GM12875 (cell line): Measurements from ENCODE around the gene KTN1.

Experiments used
- H3K4me3 ChIP-seq: one replicate; pipeline ENCODE4 v1.5.1; 2011; ENCODE audit warnings: low read depth, low read length, control low read depth
- TF ChIP-seq, protein P1 (sequence below): IDR thresholded peaks from 2 replicates; pipeline ENCODE4 v1.5.1; 2011; ENCODE audit warnings: low read depth, mild to moderate bottlenecking, control low read depth, inconsistent platforms, low read length, moderate library complexity, borderline replicate concordance; ENCODE audit not compliant: insufficient read depth

The KTN1 gene

DNA sequence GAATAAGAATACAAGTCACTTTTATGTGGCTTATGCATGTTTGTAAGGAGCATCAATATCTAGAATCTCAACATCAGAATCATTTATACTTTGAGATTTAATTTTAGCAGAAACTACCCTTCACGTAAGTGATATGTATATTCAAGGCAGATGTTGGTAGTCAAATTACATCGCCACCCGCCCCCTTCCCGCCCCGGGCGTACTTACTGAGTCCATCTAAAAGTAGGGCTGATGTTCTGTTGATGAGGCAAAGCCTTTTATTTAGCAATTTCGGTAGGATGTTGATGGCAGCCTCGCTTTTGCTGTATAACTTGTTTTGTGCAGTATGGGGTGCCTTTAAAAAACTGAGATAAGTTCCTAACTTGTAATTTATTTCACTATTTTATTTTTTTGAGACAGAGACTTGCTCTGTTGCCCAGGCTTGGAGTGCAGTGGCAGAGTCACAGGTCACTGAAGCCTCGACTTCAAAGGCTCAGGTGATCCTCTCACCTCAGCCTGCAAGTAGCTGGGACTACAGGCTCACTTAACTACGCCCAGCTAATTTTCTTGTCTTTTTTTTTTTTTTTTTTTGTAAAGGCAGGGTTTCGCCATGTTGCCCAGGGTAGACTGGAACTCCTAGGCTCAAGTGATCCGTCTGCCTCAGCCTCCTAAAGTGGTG, 30.8 kb downstream of the KTN1 start:
- H3K4me3 ChIP-seq, result no peak overlapping the region
- TF ChIP-seq, protein P1, sequence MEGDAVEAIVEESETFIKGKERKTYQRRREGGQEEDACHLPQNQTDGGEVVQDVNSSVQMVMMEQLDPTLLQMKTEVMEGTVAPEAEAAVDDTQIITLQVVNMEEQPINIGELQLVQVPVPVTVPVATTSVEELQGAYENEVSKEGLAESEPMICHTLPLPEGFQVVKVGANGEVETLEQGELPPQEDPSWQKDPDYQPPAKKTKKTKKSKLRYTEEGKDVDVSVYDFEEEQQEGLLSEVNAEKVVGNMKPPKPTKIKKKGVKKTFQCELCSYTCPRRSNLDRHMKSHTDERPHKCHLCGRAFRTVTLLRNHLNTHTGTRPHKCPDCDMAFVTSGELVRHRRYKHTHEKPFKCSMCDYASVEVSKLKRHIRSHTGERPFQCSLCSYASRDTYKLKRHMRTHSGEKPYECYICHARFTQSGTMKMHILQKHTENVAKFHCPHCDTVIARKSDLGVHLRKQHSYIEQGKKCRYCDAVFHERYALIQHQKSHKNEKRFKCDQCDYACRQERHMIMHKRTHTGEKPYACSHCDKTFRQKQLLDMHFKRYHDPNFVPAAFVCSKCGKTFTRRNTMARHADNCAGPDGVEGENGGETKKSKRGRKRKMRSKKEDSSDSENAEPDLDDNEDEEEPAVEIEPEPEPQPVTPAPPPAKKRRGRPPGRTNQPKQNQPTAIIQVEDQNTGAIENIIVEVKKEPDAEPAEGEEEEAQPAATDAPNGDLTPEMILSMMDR, result no peak

DNA sequence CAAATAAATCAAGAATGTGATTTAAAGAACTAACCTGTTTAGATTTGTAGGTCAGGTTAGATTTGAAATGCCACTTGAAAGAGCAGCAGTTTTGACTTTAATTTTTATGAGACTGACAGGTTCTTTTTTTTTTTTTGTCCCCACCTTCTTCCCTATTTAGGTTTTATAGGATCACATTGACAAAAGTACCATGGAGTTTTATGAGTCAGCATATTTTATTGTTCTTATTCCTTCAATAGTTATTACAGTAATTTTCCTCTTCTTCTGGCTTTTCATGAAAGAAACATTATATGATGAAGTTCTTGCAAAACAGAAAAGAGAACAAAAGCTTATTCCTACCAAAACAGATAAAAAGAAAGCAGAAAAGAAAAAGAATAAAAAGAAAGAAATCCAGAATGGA, 31.9 kb downstream of the KTN1 start:
- TF ChIP-seq, protein P1, result no peak

DNA sequence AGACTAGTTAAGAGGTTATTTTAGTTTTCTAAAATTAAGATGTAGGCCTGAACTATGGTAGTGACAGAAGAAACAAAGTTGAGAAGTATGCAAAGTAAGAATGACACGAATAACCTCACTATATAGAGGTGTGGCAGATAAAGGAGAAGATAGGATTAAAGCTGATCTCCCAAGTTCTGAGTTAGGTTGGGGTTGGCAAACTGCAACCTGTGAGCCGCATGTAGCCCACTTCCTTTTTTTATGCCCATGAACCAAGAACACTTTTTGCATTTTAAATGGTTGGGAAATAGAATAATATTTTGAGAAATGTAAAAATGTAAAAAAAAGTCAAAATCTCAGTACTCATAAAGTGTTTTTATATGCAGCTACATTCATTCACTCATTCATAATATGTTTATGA, 34.3 kb downstream of the KTN1 start:
- TF ChIP-seq, protein P1, result no peak

More for the DNA sequence above, 31.9 kb downstream of the KTN1 start:
- no peak overlapping the region for H3K4me3 ChIP-seq

GRCh38 chr14:55620277-55620676, 40.3 kb downstream of the KTN1 start:
- TF ChIP-seq, protein P1, result no peak
- no peak overlapping the region for H3K4me3 ChIP-seq

More for the DNA sequence above, 34.3 kb downstream of the KTN1 start:
- H3K4me3 ChIP-seq, result no peak overlapping the region

- TF ChIP-seq, protein P1, result no peak
- H3K4me3 ChIP-seq, result no peak overlapping the region
Observed at GRCh38 chr14:55620981-55621380, 41.0 kb downstream of the KTN1 start.

GRCh38 chr14:55621391-55621790, 41.4 kb downstream of the KTN1 start:
- TF ChIP-seq, protein P1, result no peak
- no peak overlapping the region for H3K4me3 ChIP-seq

DNA sequence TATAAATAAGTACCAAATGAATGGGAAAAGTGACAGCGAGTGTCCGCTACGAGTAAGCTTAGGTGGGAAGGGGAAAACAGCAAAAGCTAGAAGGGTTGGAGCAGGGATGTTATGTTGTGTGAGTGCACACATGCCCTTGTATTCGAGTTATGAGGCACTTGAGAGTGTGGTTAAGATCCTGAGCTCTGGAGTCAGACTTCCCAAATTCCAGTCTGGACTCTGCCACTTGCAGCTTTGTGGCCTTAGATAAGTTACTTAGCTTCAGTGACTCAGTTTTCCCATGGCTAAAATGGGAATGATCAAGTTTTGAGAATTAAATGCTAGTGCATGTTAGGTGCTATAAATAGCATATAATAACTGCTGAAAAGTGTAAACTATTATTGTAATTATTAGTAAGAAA, 44.9 kb downstream of the KTN1 start:
- TF ChIP-seq, protein P1, result no peak
- no peak overlapping the region for H3K4me3 ChIP-seq
